T-cell (primary cell): Measurements from ENCODE around the gene GMPR. TPM values are rescaled to one million over a fixed set of nuclear protein-coding genes. Genes with fewer than 3 reads are reported as not detected.

Source experiments
- ATAC-seq, 4 experiments: fragments of 200-7000 bp in 3 of 4; fragments of 150-1000 bp in 1 of 4; cut with Tn5 transposase; replicated peaks in 1 of 4; 1 replicate in 3 of 4; 2 replicates in 1 of 4; pipeline ENCODE4 v1.10.0; 2021; ENCODE audit warnings: moderate library complexity in 3 of 4, mild to moderate bottlenecking in 2 of 4, moderate number of reproducible peaks in 1 of 4
- CTCF ChIA-PET, 2 donors: fragments of 300-600 bp; sonication (Branson Sonifier 250); formaldehyde crosslinking; loops; one replicate each; lab custom pipeline; 2022; ENCODE audit warnings: antibody characterized with exemption in 2 of 2; lab: Charles Lee
- POLR2A ChIA-PET, 2 donors: fragments of 300-600 bp; sonication (Branson Sonifier 250); formaldehyde crosslinking; loops; one replicate each; lab custom pipeline; 2022; ENCODE audit warnings: antibody characterized with exemption in 2 of 2; lab: Charles Lee
- DNase-seq, 35 experiments: peaks; one replicate each; pipeline versions ENCODE4 v3.0.0 to v3.0.0-alpha.2; 2013 to 2023
- H3K27ac ChIP-seq: one replicate; pipeline ENCODE4 v1.5.1; 2013; ENCODE audit warnings: low read length
- H3K27me3 ChIP-seq, 2 experiments: replicated peaks in 1 of 2; 1 replicate in 1 of 2; 2 replicates in 1 of 2; pipeline versions ENCODE4 v1.6.1 to v1.7.0; 2013; ENCODE audit warnings: low read length in 1 of 2, mixed read lengths in 1 of 2; ENCODE audit not compliant: control insufficient read depth in 2 of 2, insufficient read depth in 2 of 2; ENCODE audit errors: extremely low read depth in 1 of 2
- H3K36me3 ChIP-seq, 2 donors: 1 replicate in 1 of 2; 2 replicates in 1 of 2; pipeline versions ENCODE4 v1.6.1 to v1.7.0; 2013; ENCODE audit warnings: low read length in 1 of 2; ENCODE audit not compliant: control insufficient read depth in 2 of 2, insufficient read depth in 1 of 2; ENCODE audit errors: extremely low read depth in 1 of 2
- H3K4me1 ChIP-seq, 2 experiments: 1 replicate in 1 of 2; 2 replicates in 1 of 2; pipeline versions ENCODE4 v1.6.1 to v1.7.0; 2013; ENCODE audit warnings: low read length in 2 of 2, mixed read lengths in 1 of 2; ENCODE audit not compliant: insufficient read depth in 2 of 2, control insufficient read depth in 1 of 2; ENCODE audit errors: extremely low read depth in 1 of 2
- H3K4me3 ChIP-seq, 2 donors: 1 replicate in 1 of 2; 2 replicates in 1 of 2; pipeline versions ENCODE4 v1.5.1 to v1.7.0; 2013; ENCODE audit warnings: mild to moderate bottlenecking in 2 of 2, low read length in 1 of 2, moderate library complexity in 1 of 2; ENCODE audit not compliant: control insufficient read depth in 1 of 2; ENCODE audit errors: extremely low read depth in 1 of 2
- H3K9me3 ChIP-seq: 2 replicates; pipeline ENCODE4 v1.7.0; 2013
- H3K27ac Mint-ChIP-seq, 2 donors: one replicate each; pipeline ENCODE4 v1.8.0; 2020 to 2021; ENCODE audit warnings: mild to moderate bottlenecking in 2 of 2, mixed read lengths in 2 of 2
- H3K27me3 Mint-ChIP-seq, 2 donors: one replicate each; pipeline ENCODE4 v1.8.0; 2021 to 2022; ENCODE audit warnings: mixed read lengths in 2 of 2
- H3K36me3 Mint-ChIP-seq: one replicate; pipeline ENCODE4 v1.8.0; 2021; ENCODE audit warnings: mixed read lengths
- H3K4me1 Mint-ChIP-seq, 3 donors: one replicate each; pipeline ENCODE4 v1.8.0; 2020 to 2022; ENCODE audit warnings: mixed read lengths in 3 of 3, mild to moderate bottlenecking in 1 of 3
- H3K4me3 Mint-ChIP-seq, 3 donors: one replicate each; pipeline ENCODE4 v1.8.0; 2020 to 2022; ENCODE audit warnings: mild to moderate bottlenecking in 3 of 3, mixed read lengths in 3 of 3, moderate library complexity in 3 of 3
- H3K9me3 Mint-ChIP-seq, 3 donors: one replicate each; pipeline ENCODE4 v1.8.0; 2020 to 2022; ENCODE audit warnings: mixed read lengths in 3 of 3
- WGBS: methylation state at CpG from one replicate; pipeline ENCODE4 v1.1.5; 2013; ENCODE audit warnings: missing lambda C conversion rate; ENCODE audit not compliant: insufficient coverage; 5-methylcytosine and 5-hydroxymethylcytosine counted together
- total RNA-seq, 35 experiments: library from RNA in 6 of 35; stranded (reverse) in 6 of 35; fragments of 120-200 nt in 1 of 35; gene quantifications; one replicate each; pipeline versions ENCODE4 v1.2.1 to v1.2.4 and lab custom pipeline; 2013 to 2026

The GMPR gene
- total RNA-seq, 5 donors from 2014 or later (not counting 1 experiment from before 2014, with no cell fraction given) = 0.26 to 1.4 (median 0.68) TPM

DNA sequence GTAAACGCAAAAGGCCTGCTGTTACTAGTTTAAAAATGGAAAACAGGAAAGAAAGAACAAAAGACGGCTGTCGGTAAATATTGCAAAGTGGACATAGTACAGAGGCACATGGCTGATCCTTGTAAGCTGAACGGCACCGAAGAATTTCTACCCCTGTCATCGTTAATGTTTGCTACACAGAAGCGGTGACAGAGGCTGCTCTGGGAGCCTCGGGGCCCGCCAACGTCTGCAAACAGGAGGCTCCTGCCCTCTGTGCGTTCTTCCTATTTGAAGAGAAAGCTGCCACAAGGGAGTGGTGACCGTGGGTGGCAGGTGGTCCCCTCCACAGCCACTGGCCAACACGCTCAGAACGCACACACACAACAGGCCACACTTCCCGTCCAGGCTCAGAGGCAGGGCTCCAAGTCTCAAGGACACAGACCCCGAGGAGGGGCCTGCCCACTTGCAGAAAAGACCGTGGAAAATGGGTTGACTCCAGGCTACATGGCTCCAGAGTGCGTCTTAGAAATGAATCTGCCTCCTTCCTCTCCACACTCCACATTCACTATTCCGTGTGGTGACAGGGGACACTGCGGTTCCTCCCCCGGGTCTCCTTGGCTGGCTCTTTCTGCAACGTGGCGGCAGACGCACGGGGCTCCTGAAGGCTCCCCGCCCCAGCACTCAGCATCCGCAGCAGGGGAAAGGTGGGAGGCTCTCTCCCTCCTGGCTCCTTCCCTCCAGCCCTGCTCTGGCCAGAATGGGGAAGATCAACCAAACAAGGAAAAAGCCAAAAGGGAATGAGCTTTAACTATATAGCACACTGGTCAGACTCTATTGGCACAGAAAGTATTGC, 64.5 kb downstream of the GMPR start:
- DNase-seq (no peak), ATAC-seq (no peak)
- Mint-ChIP-seq H3K4me3 (no peak overlapping the region), H3K27ac (no peak overlapping the region), H3K4me1 (no peaks in the 10 kb centered on the region), H3K27me3 (no peaks in the 10 kb centered on the region), H3K36me3 (peaks cover 42% of the 10 kb centered on the region), H3K9me3 (no peaks in the 10 kb centered on the region)
- Histone ChIP-seq H3K36me3 (peaks cover 3 to 29% of the 10 kb centered on the region in 2 donors), H3K27me3 (no peaks in the 10 kb centered on the region), H3K9me3 (no peaks in the 10 kb centered on the region), H3K4me1 (no peaks in the 10 kb centered on the region), H3K27ac (no peak overlapping the region), H3K4me3 (no peak overlapping the region)
- CTCF ChIA-PET = no interaction called here
- WGBS = 95% methylated on average over 19 of the region's 27 CpGs
- POLR2A ChIA-PET = no interaction called here

DNA sequence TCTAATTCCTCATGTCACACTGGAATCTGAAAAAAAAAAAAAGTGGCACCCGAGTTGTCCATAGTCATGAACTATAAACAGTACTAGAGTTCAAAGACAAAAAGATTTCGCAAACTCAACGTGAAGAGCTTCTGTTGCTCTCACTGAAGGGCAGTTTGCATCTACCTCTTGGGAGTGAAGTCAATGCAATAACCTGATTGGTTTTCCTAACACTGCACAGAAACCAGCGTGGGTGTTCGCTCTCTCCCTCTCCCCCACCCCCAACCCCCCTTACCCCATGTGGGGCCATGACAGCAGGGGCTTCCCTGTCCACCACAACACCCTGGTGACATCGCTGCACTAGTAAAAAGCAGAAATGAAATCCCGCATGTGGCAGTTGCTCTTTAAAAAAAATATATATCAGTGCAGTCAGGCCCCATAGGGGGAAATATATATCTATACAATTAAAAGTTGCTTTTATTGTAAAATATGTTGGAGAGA, 66.9 kb downstream of the GMPR start:
- Histone ChIP-seq H3K27me3 (no peaks in the 10 kb centered on the region), H3K9me3 (no peaks in the 10 kb centered on the region), H3K4me1 (no peaks in the 10 kb centered on the region), H3K27ac (no peak overlapping the region), H3K4me3 (no peak overlapping the region), H3K36me3 (peaks cover 0 to 28% of the 10 kb centered on the region in 2 donors)
- Mint-ChIP-seq H3K27ac (no peak overlapping the region), H3K4me1 (no peaks in the 10 kb centered on the region), H3K9me3 (no peaks in the 10 kb centered on the region), H3K27me3 (no peaks in the 10 kb centered on the region), H3K4me3 (no peak overlapping the region), H3K36me3 (peaks cover 45% of the 10 kb centered on the region)
- ChIA-PET CTCF (interaction anchor here (0.6 to 0.7 kb wide), 2 partner anchors 17 to 542 kb away, joined by 3 to 4 read pairs; no protein-coding TSS in a partner anchor), POLR2A (no interaction called here)
- ATAC-seq (no peak), DNase-seq (peak in 1 of 35 experiments; percentile 33)
- no CpG with 5 or more reads among the region's 7 CpGs for WGBS

GRCh38 chr6:16305788-16306187, 67.4 kb downstream of the GMPR start:
- CTCF ChIA-PET = interaction anchor here in 1 of 2 donors (0.6 kb wide), 1 partner anchor 17 kb away, joined by 3 read pairs; no protein-coding TSS in a partner anchor
- 96% methylated on average over 11 of the region's 19 CpGs for WGBS
- no peaks in the 10 kb centered on the region for H3K4me1 ChIP-seq
- Mint-ChIP-seq H3K4me1 (no peaks in the 10 kb centered on the region), H3K27ac (no peak overlapping the region), H3K4me3 (no peak overlapping the region), H3K27me3 (no peaks in the 10 kb centered on the region), H3K9me3 (no peaks in the 10 kb centered on the region), H3K36me3 (peaks cover 45% of the 10 kb centered on the region)
- DNase-seq = no peak
- ATAC-seq = no peak
- H3K9me3 ChIP-seq = no peaks in the 10 kb centered on the region
- peaks cover 0 to 28% of the 10 kb centered on the region in 2 donors for H3K36me3 ChIP-seq
- POLR2A ChIA-PET = no interaction called here
- no peak overlapping the region for H3K4me3 ChIP-seq
- H3K27me3 ChIP-seq = no peaks in the 10 kb centered on the region
- no peak overlapping the region for H3K27ac ChIP-seq

GRCh38 chr6:16306334-16306733, 67.9 kb downstream of the GMPR start:
- Histone ChIP-seq H3K36me3 (peaks cover 0 to 28% of the 10 kb centered on the region in 2 donors), H3K4me3 (no peak overlapping the region), H3K9me3 (no peaks in the 10 kb centered on the region), H3K27ac (no peak overlapping the region), H3K4me1 (no peaks in the 10 kb centered on the region), H3K27me3 (no peaks in the 10 kb centered on the region)
- 98% methylated on average over 18 of the region's 20 CpGs for WGBS
- Mint-ChIP-seq H3K4me3 (no peak overlapping the region), H3K27me3 (no peaks in the 10 kb centered on the region), H3K4me1 (no peaks in the 10 kb centered on the region), H3K27ac (no peak overlapping the region), H3K9me3 (no peaks in the 10 kb centered on the region), H3K36me3 (peaks cover 43% of the 10 kb centered on the region)
- ChIA-PET POLR2A (no interaction called here), CTCF (no interaction called here)
- DNase-seq (no peak), ATAC-seq (no peak)

GRCh38 chr6:16311763-16312162, 73.4 kb downstream of the GMPR start:
- CTCF ChIA-PET = no interaction called here
- ATAC-seq = no peak
- 100% methylated on average over 3 of the region's 6 CpGs for WGBS

DNA sequence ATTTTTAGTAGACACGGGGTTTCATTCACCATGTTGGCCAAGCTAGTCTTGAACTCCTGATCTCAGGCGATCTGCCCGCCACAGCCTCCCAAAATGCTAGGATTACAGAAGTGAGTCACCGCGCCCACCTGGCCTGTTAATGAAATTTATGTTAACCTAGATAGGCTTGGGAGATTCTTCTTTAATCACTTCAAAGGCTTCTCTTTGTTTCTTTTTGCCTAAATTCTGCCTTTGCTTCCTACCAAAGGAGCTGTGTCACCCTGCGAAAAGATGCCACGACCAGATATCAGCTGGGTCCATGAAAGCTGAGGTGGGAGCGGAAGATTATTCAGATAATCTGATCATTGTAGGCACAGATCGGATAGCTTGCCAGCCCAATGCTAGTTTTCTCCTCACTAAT, 75.3 kb downstream of the GMPR start:
- H3K36me3 Mint-ChIP-seq = peaks cover 9% of the 10 kb centered on the region
- Histone ChIP-seq H3K4me3 (no peak overlapping the region), H3K4me1 (peaks cover 6 to 20% of the 10 kb centered on the region in 2 experiments), H3K27me3 (no peaks in the 10 kb centered on the region), H3K27ac (no peak overlapping the region), H3K36me3 (no peaks in the 10 kb centered on the region), H3K9me3 (no peaks in the 10 kb centered on the region)
- no peaks in the 10 kb centered on the region for H3K27me3 Mint-ChIP-seq
- H3K9me3 Mint-ChIP-seq = no peaks in the 10 kb centered on the region
- H3K4me3 Mint-ChIP-seq = no peak overlapping the region
- WGBS = 92% methylated on average over 2 of the region's 9 CpGs
- DNase-seq = no peak
- no peak for ATAC-seq
- peaks cover 19 to 26% (median 20%) of the 10 kb centered on the region in 3 donors for H3K4me1 Mint-ChIP-seq
- ChIA-PET CTCF (interaction anchor here in 1 of 2 donors (1.2 kb wide), 1 partner anchor 18 kb away, joined by 4 read pairs; no protein-coding TSS in a partner anchor), POLR2A (no interaction called here)
- no peak overlapping the region for H3K27ac Mint-ChIP-seq

More at GRCh38 chr6:16311763-16312162, 73.4 kb downstream of the GMPR start:
- Mint-ChIP-seq H3K4me3 (no peak overlapping the region), H3K9me3 (no peaks in the 10 kb centered on the region), H3K27ac (no peak overlapping the region), H3K27me3 (no peaks in the 10 kb centered on the region), H3K4me1 (peaks cover 2 to 8% (median 6%) of the 10 kb centered on the region in 3 donors), H3K36me3 (peaks cover 16% of the 10 kb centered on the region)
- H3K27me3 ChIP-seq = no peaks in the 10 kb centered on the region
- H3K36me3 ChIP-seq = peaks cover 0 to 2% of the 10 kb centered on the region in 2 donors
- DNase-seq = no peak
- POLR2A ChIA-PET = no interaction called here
- peaks cover 0 to 5% of the 10 kb centered on the region in 2 experiments for H3K4me1 ChIP-seq
- no peak overlapping the region for H3K27ac ChIP-seq
- H3K4me3 ChIP-seq = no peak overlapping the region
- no peaks in the 10 kb centered on the region for H3K9me3 ChIP-seq
